H1 (cell line): ENCODE data around the gene PAK2. TPM values are rescaled to one million over a fixed set of nuclear protein-coding genes. Genes with fewer than 3 reads are reported as not detected.

ENCODE experiments used
- CTCF ChIA-PET: fragments of 300-600 bp; sonication (Branson Sonifier 250); formaldehyde crosslinking; loops from one replicate; lab custom pipeline; 2021; ENCODE audit not compliant: partially characterized antibody; lab: Charles Lee
- POLR2A ChIA-PET: fragments of 300-600 bp; sonication (Branson Sonifier 250); formaldehyde crosslinking; loops from one replicate; lab custom pipeline; 2021; ENCODE audit warnings: inconsistent platforms; ENCODE audit not compliant: partially characterized antibody; lab: Charles Lee
- DNase-seq, 2 experiments: peaks; one replicate each; pipeline versions ENCODE4 v3.0.0 to v3.0.0-alpha.2; 2010 to 2022; ENCODE audit warnings: low spot score in 2 of 2, low read depth in 1 of 2, mixed read lengths in 1 of 2
- FAIRE-seq: peaks from 2 replicates; lab custom pipeline; 2011; peaks lifted over from hg19 to GRCh38; lab: Jason Lieb, UNC
- H2AFZ ChIP-seq: 2 replicates; pipeline ENCODE4 v1.8.1; 2012; ENCODE audit warnings: low read length, inconsistent platforms
- H2AK5ac ChIP-seq: 2 replicates; pipeline ENCODE4 v1.6.1; 2013; ENCODE audit warnings: low read depth, low read length
- H2BK120ac ChIP-seq: replicated peaks from 2 replicates; pipeline ENCODE3; 2013; ENCODE audit warnings: low read depth, low read length, inconsistent platforms
- H2BK12ac ChIP-seq: 2 replicates; pipeline ENCODE4 v1.6.1; 2013; ENCODE audit warnings: low read depth, low read length
- H2BK15ac ChIP-seq: 2 replicates; pipeline ENCODE4 v1.6.1; 2013; ENCODE audit warnings: low read length
- H2BK20ac ChIP-seq: 2 replicates; pipeline ENCODE4 v1.6.1; 2013; ENCODE audit warnings: low read length
- H2BK5ac ChIP-seq: 2 replicates; pipeline ENCODE4 v1.6.1; 2013; ENCODE audit warnings: low read depth, low read length
- H3K14ac ChIP-seq: 2 replicates; pipeline ENCODE4 v1.6.1; 2013; ENCODE audit warnings: inconsistent platforms; ENCODE audit not compliant: insufficient read length
- H3K18ac ChIP-seq: 2 replicates; pipeline ENCODE4 v1.6.1; 2013; ENCODE audit warnings: low read length; ENCODE audit errors: extremely low read depth
- H3K23ac ChIP-seq: 2 replicates; pipeline ENCODE4 v1.6.1; 2013; ENCODE audit warnings: inconsistent platforms; ENCODE audit not compliant: insufficient read length
- H3K23me2 ChIP-seq: 2 replicates; pipeline ENCODE4 v1.6.1; 2013; ENCODE audit warnings: low read depth, low read length
- H3K27ac ChIP-seq: 2 replicates; pipeline ENCODE4 v1.6.1; 2011; ENCODE audit warnings: low read depth, low read length, inconsistent platforms
- H3K27me3 ChIP-seq, 4 experiments: replicated peaks in 1 of 4; 1 replicate in 1 of 4; 2 replicates in 3 of 4; pipeline versions ENCODE4 v1.6.1 to v1.8.1; 2011 to 2013; ENCODE audit warnings: low read length in 3 of 4, mild to moderate bottlenecking in 3 of 4, inconsistent platforms in 2 of 4, mixed read lengths in 2 of 4, moderate library complexity in 1 of 4; ENCODE audit not compliant: control insufficient read depth in 3 of 4, insufficient read depth in 3 of 4; ENCODE audit errors: extremely low read depth in 1 of 4
- H3K36me3 ChIP-seq, 4 experiments: 2 replicates each; pipeline versions ENCODE4 v1.6.1 to v1.8.1; 2011 to 2013; ENCODE audit warnings: mild to moderate bottlenecking in 4 of 4, low read length in 3 of 4, moderate library complexity in 2 of 4, control low read depth in 1 of 4, inconsistent platforms in 1 of 4; ENCODE audit not compliant: insufficient read depth in 4 of 4, control insufficient read depth in 2 of 4
- H3K4ac ChIP-seq: replicated peaks from 2 replicates; pipeline ENCODE3; 2013; ENCODE audit warnings: low read length, low read depth, mixed read lengths, inconsistent platforms; ENCODE audit not compliant: insufficient read length
- H3K4me1 ChIP-seq, 4 experiments: replicated peaks in 1 of 4; 1 replicate in 1 of 4; 2 replicates in 3 of 4; pipeline versions ENCODE4 v1.6.1 to v1.8.1; 2011 to 2013; ENCODE audit warnings: low read length in 3 of 4, inconsistent platforms in 2 of 4, mixed read lengths in 1 of 4; ENCODE audit not compliant: insufficient read depth in 4 of 4, control insufficient read depth in 3 of 4
- H3K4me2 ChIP-seq, 2 experiments: 2 replicates each; pipeline versions ENCODE4 v1.6.1 to v1.8.1; 2011 to 2013; ENCODE audit warnings: low read depth in 2 of 2, low read length in 2 of 2, control low read depth in 1 of 2, inconsistent platforms in 1 of 2, mild to moderate bottlenecking in 1 of 2; ENCODE audit not compliant: insufficient read depth in 1 of 2
- H3K4me3 ChIP-seq, 4 experiments: fragments of 200-600, 300-600 bp in 1 of 4; sonication (generic), shearing (Covaris generic), sonication (Bioruptor Twin) in 1 of 4; 2 replicates each; pipeline versions ENCODE4 v1.5.1 to v1.8.1; 2011 to 2016; ENCODE audit warnings: low read length in 4 of 4, low read depth in 3 of 4, control low read depth in 2 of 4, inconsistent platforms in 2 of 4, mild to moderate bottlenecking in 2 of 4, mixed read lengths in 1 of 4, moderate library complexity in 1 of 4; ENCODE audit not compliant: insufficient read depth in 2 of 4; ENCODE audit errors: extremely low read depth in 1 of 4
- H3K56ac ChIP-seq: replicated peaks from 2 replicates; pipeline ENCODE3; 2013; ENCODE audit warnings: low read depth, mild to moderate bottlenecking, mixed read lengths, low read length, inconsistent platforms; ENCODE audit not compliant: insufficient read length
- H3K79me1 ChIP-seq: 2 replicates; pipeline ENCODE4 v1.6.1; 2013; ENCODE audit warnings: low read depth, low read length, control low read depth
- H3K79me2 ChIP-seq, 2 experiments: 2 replicates each; pipeline versions ENCODE4 v1.6.1 to v1.8.1; 2012 to 2013; ENCODE audit warnings: low read length in 2 of 2, mild to moderate bottlenecking in 2 of 2, inconsistent platforms in 1 of 2; ENCODE audit not compliant: insufficient read depth in 2 of 2, control insufficient read depth in 1 of 2
- H3K9ac ChIP-seq, 4 experiments: replicated peaks in 1 of 4; 1 replicate in 1 of 4; 2 replicates in 3 of 4; pipeline versions ENCODE4 v1.6.1 to v1.8.1; 2011 to 2013; ENCODE audit warnings: low read depth in 3 of 4, low read length in 3 of 4, control low read depth in 2 of 4, mild to moderate bottlenecking in 2 of 4, moderate library complexity in 2 of 4, inconsistent platforms in 1 of 4; ENCODE audit errors: extremely low read depth in 1 of 4
- H3K9me3 ChIP-seq, 2 experiments: 2 replicates each; pipeline versions ENCODE4 v1.6.1 to v1.8.1; 2012 to 2013; ENCODE audit warnings: mild to moderate bottlenecking in 2 of 2, moderate library complexity in 2 of 2, control low read depth in 1 of 2, inconsistent platforms in 1 of 2, low read depth in 1 of 2, low read length in 1 of 2, mixed read lengths in 1 of 2; ENCODE audit not compliant: insufficient read depth in 2 of 2
- H4K20me1 ChIP-seq, 2 experiments: replicated peaks in 1 of 2; 2 replicates each; pipeline versions ENCODE3 to v1.8.1; 2011 to 2013; ENCODE audit warnings: inconsistent platforms in 2 of 2, low read length in 2 of 2, mild to moderate bottlenecking in 1 of 2; ENCODE audit not compliant: insufficient read depth in 2 of 2, control insufficient read depth in 1 of 2
- H4K5ac ChIP-seq: 2 replicates; pipeline ENCODE4 v1.6.1; 2013; ENCODE audit warnings: low read length, low read depth, mixed read lengths, inconsistent platforms; ENCODE audit not compliant: insufficient read length
- H4K8ac ChIP-seq: 2 replicates; pipeline ENCODE4 v1.8.0; 2013; ENCODE audit warnings: mild to moderate bottlenecking, moderate library complexity, low read length, inconsistent platforms; ENCODE audit not compliant: insufficient read depth; ENCODE audit errors: extremely low read depth
- H4K91ac ChIP-seq: replicated peaks from 2 replicates; pipeline ENCODE3; 2013; ENCODE audit warnings: low read length, mixed read lengths, inconsistent platforms; ENCODE audit not compliant: insufficient read length
- BACH1 ChIP-seq: IDR thresholded peaks from 2 replicates; pipeline ENCODE4 v1.6.1; 2012; ENCODE audit warnings: low read length, improper control_type of control experiment
- EP300 ChIP-seq, 2 experiments: IDR thresholded peaks; 1 replicate in 1 of 2; 2 replicates in 1 of 2; pipeline ENCODE4 v1.6.1; 2011 to 2012; ENCODE audit warnings: low read depth in 2 of 2, low read length in 2 of 2, mild to moderate bottlenecking in 2 of 2, borderline replicate concordance in 1 of 2, inconsistent platforms in 1 of 2, moderate library complexity in 1 of 2
- GTF2F1 ChIP-seq: IDR thresholded peaks from 2 replicates; pipeline ENCODE4 v1.6.1; 2012; ENCODE audit warnings: low read depth, low read length, improper control_type of control experiment, borderline replicate concordance
- PHF8 ChIP-seq: fragments of 200-600 bp; sonication (generic); conservative IDR thresholded peaks from 2 replicates; pipeline ENCODE4 v1.7.1; 2012; ENCODE audit warnings: low read depth, mild to moderate bottlenecking, inconsistent platforms, low read length, moderate library complexity
- RBBP5 ChIP-seq: IDR thresholded peaks from 2 replicates; pipeline ENCODE4 v1.7.1; 2012; ENCODE audit warnings: low read depth, mild to moderate bottlenecking, inconsistent platforms, low read length, moderate library complexity, borderline replicate concordance
- SP1 ChIP-seq: IDR thresholded peaks from 2 replicates; pipeline ENCODE4 v1.6.1; 2011; ENCODE audit warnings: low read depth, low read length
- SP2 ChIP-seq: IDR thresholded peaks from 2 replicates; pipeline ENCODE4 v1.6.1; 2012; ENCODE audit warnings: mild to moderate bottlenecking, low read length, inconsistent platforms
- SRF ChIP-seq: IDR thresholded peaks from 2 replicates; pipeline ENCODE4 v1.6.1; 2011; ENCODE audit warnings: mild to moderate bottlenecking, low read depth, low read length, moderate library complexity
- TBP ChIP-seq: IDR thresholded peaks from 2 replicates; pipeline ENCODE4 v1.6.1; 2011; ENCODE audit warnings: low read depth, low read length, improper control_type of control experiment
- TEAD4 ChIP-seq: IDR thresholded peaks from 2 replicates; pipeline ENCODE4 v1.6.1; 2012; ENCODE audit warnings: low read depth, low read length, inconsistent platforms, mixed read lengths
- WGBS, 2 experiments: shearing (Covaris generic) in 1 of 2; methylation state at CpG; one replicate each; pipeline versions ENCODE4 v1.1.6 to v1.1.7; 2013 to 2015; ENCODE audit warnings: low lambda C conversion rate in 2 of 2, mixed read lengths in 2 of 2, inconsistent platforms in 1 of 2, low coverage in 1 of 2, missing lambda C conversion rate in 1 of 2; ENCODE audit not compliant: insufficient replicate concordance in 2 of 2, insufficient coverage in 1 of 2, insufficient read length in 1 of 2; ENCODE audit errors: extremely low coverage in 1 of 2, missing lambda C conversion rate in 1 of 2; 5-methylcytosine and 5-hydroxymethylcytosine counted together
- polyA plus RNA-seq, 7 experiments: library from polyadenylated mRNA; depleted of rRNA in 3 of 7; stranded (reverse) in 5 of 7; unstranded in 2 of 7; fragments of >200 nt in 5 of 7; fragments of 200-250 nt in 2 of 7; gene quantifications; 1 replicate in 5 of 7; 2 replicates in 1 of 7; 4 replicates in 1 of 7; pipeline versions ENCODE4 v1.2.1 to v1.2.3, GENCODE V29; 2011 to 2013; ENCODE audit warnings: missing spikeins in 2 of 7, mixed read lengths in 2 of 7
- total RNA-seq: library from RNA; stranded (reverse); fragmentation: NEBNext Ultra II Directional; extraction: Animal tissue kit (Norgen Biotek cat#: 25700); gene quantifications from 2 replicates; pipeline ENCODE4 v1.2.1, GENCODE V29; 2021
- TF ChIP-seq, protein P1 (sequence below): IDR thresholded peaks from 2 replicates; pipeline ENCODE4 v1.6.1; 2012; ENCODE audit warnings: inconsistent platforms
- TF ChIP-seq, protein P2 (sequence below): IDR thresholded peaks from 2 replicates; pipeline ENCODE4 v1.6.1; 2011; ENCODE audit warnings: low read depth, mild to moderate bottlenecking, low read length; ENCODE audit not compliant: insufficient read depth

The PAK2 gene
- total and polyA plus RNA-seq, 2 of the 8 experiments (the other 6 are each of a cell fraction or from before 2014, with no cell fraction given) = 13.1 to 60.5 TPM

DNA sequence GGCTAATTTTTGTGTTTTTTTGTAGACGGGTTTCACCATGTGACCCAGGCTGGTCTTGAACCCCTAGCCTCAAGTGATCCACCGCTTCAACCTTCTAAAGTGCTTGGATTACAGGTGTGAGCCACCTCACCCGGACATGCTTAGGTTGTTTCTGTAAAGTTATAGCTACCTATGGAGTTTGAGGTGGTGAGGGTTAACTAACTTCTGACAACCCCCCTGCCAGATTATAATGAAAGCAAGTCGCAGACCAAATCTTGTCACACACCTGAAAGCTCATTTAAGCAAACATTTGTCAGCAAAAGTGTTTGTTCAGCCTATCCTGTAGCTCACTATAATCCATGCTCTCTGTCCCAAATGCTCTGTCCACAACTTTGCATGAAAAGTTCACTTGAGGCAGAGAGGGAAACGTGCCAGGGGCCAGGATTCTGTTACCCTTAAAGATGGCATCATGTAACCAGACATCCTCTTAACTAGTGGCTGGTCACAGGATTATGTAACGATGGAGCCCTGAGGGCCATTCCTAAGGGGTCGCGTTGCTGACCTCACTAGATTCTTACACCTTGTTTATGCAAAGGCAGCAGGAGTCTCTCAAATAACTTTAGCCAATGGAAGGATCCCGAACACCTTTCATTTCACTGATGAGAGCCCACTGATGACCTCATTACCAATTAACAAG, 103.9 kb downstream of the PAK2 start:
- Histone ChIP-seq H4K5ac (no peak overlapping the region), H2BK20ac (no peak overlapping the region), H4K20me1 (no peaks in the 10 kb centered on the region), H3K18ac (no peak overlapping the region), H3K23me2 (no peaks in the 10 kb centered on the region), H3K9me3 (peaks cover 8 to 10% of the 10 kb centered on the region in 2 experiments; a peak in 3 of 4 replicates), H2AK5ac (no peak overlapping the region), H3K27ac (no peak overlapping the region), H3K23ac (no peak overlapping the region), H4K8ac (no peak overlapping the region), H3K56ac (no peak overlapping the region), H3K27me3 (no peaks in the 10 kb centered on the region), H3K4me3 (no peak overlapping the region), H2BK12ac (no peak overlapping the region), H2BK15ac (no peak overlapping the region), H3K14ac (no peak overlapping the region), H2AFZ (0 out of 2 replicates have a peak overlapping the region, but pooled peaks have one; percentile 40), H3K9ac (no peak overlapping the region), H3K4me1 (no peaks in the 10 kb centered on the region), H3K79me2 (no peaks in the 10 kb centered on the region), H2BK120ac (no peak overlapping the region), H3K4ac (no peak overlapping the region), H4K91ac (no peak overlapping the region), H3K79me1 (no peaks in the 10 kb centered on the region), H3K4me2 (no peak overlapping the region), H2BK5ac (no peak overlapping the region), H3K36me3 (no peaks in the 10 kb centered on the region)
- ChIA-PET CTCF (interaction anchor here (0.6 kb wide), 1 partner anchor 20 kb away, joined by 3 read pairs; no protein-coding TSS in a partner anchor), POLR2A (interaction anchor here (1.3 kb wide), 1 partner anchor 25 kb away, joined by 4 read pairs; the partner anchor contains the start of gene SENP5)
- 82% methylated on average over 9 of the region's 9 CpGs; no CpG with 5 or more reads in 1 of the 2 experiments for WGBS, 2 experiments
- FAIRE-seq (no peak), DNase-seq (no peak)
- TF ChIP-seq GTF2F1 = no peak
- no peak for TF ChIP-seq RBBP5
- no peak for TF ChIP-seq SRF
- TF ChIP-seq SP2 = no peak
- TF ChIP-seq, protein P1, sequence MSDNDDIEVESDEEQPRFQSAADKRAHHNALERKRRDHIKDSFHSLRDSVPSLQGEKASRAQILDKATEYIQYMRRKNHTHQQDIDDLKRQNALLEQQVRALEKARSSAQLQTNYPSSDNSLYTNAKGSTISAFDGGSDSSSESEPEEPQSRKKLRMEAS = no peak
- TF ChIP-seq BACH1 = no peak
- TF ChIP-seq TBP = no peak
- TF ChIP-seq PHF8 = no peak
- no peak for TF ChIP-seq TEAD4
- no peak for TF ChIP-seq SP1
- TF ChIP-seq, protein P2, sequence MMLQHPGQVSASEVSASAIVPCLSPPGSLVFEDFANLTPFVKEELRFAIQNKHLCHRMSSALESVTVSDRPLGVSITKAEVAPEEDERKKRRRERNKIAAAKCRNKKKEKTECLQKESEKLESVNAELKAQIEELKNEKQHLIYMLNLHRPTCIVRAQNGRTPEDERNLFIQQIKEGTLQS = no peak
- TF ChIP-seq EP300 (IDR thresholded peaks at IDR 0.05; ENCODE audit: borderline replicate concordance in 1 of 2, low read depth in 2 of 2, low read length in 2 of 2) = no peak
